ENCODE data around the gene FKBP6. TPM values are rescaled to one million over a fixed set of nuclear protein-coding genes. Genes with fewer than 3 reads are reported as not detected.

FKBP6 gene
- total RNA-seq, 1 donor from 2014 or later = not detected

DNA sequence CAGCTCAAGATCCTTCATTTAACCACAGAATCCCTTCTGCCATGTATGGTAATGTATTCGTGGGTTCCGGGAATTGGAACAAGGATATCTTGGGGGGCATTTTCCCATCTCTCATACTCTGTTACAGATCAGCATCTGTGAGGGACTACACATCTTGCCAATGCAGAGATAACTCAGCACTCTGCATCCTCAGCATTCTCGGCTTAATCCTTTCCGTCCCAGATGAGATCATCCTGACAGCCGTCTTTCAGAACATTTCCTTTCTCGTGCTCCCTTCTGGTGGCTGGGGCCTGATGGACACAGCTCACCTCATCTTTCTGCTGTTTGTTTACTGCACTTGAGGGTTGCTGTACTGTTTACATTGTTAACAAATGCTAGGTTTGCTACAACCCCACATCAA is 25.3 kb downstream of the FKBP6 start:
- Mint-ChIP-seq H3K4me1 (peaks cover 9% of the 10 kb centered on the region), H3K27ac (no peak overlapping the region), H3K4me3 (no peak overlapping the region), H3K36me3 (no peaks in the 10 kb centered on the region), H3K27me3 (ENCODE audit: low read depth) (peaks cover 3% of the 10 kb centered on the region), H3K9me3 (peaks cover 11% of the 10 kb centered on the region)
- DNase-seq (ENCODE audit: low spot score in 2 of 2, unreplicated experiment in 2 of 2) = no peak
- TF ChIP-seq CTCF (IDR thresholded peaks at IDR 0.05; ENCODE audit: unreplicated experiment) = no peak

DNA sequence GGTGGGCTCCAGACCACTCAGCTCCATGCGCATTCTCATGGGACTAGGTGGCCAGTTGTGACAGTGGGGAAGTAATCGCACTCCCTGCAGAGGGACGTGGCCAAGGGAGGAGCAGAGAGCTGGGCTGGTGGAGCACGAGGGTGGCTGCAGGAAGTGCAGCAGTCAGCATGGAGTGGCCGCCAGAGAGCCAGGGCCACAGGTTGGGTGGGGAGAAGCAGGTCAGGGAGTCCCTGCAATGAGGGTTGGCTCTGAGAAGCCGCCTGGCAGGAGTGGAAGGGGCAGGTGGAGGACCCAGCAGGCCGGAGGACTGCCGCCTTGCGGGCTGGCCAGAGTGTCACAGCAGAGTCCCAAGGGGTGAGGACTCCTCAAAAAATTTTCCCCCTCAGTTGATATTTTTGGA is 26.2 kb downstream of the FKBP6 start:
- no peak for DNase-seq (ENCODE audit: low spot score in 2 of 2, unreplicated experiment in 2 of 2)
- Mint-ChIP-seq H3K9me3 (peaks cover 9% of the 10 kb centered on the region), H3K27ac (no peak overlapping the region), H3K36me3 (no peaks in the 10 kb centered on the region), H3K4me3 (no peak overlapping the region), H3K4me1 (peaks cover 12% of the 10 kb centered on the region), H3K27me3 (ENCODE audit: low read depth) (peaks cover 3% of the 10 kb centered on the region)
- TF ChIP-seq CTCF (IDR thresholded peaks at IDR 0.05; ENCODE audit: unreplicated experiment) = no peak

DNA sequence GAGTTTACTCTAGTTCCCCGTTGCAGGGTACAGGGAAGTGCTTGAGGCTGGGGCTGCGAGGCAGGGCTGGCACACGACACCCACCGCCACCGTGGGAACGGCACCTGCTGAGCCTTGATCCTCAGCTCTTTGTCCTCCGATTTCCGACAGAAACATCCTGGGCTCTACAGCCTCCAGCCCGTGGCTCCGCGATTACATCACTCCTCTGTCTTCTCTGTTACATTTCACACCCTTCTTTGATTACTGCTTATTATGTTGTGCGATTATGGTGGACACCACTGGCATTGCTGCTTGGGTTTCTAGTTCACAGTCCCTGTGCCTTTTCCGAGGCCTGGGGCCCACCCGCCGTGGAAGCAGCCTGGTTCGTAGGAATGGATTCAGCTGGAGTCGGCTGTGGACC is 26.9 kb downstream of the FKBP6 start:
- TF ChIP-seq CTCF (IDR thresholded peaks at IDR 0.05; ENCODE audit: unreplicated experiment) = no peak
- H3K27ac Mint-ChIP-seq = no peak overlapping the region

GRCh38 chr7:73356159-73356558 is 28.2 kb downstream of the FKBP6 start:
- Mint-ChIP-seq H3K4me1 (peaks cover 11% of the 10 kb centered on the region), H3K4me3 (no peak overlapping the region), H3K36me3 (no peaks in the 10 kb centered on the region), H3K27me3 (ENCODE audit: low read depth) (peaks cover 3% of the 10 kb centered on the region), H3K9me3 (peaks cover 9% of the 10 kb centered on the region), H3K27ac (no peak overlapping the region)
- no peak for DNase-seq (ENCODE audit: low spot score in 2 of 2, unreplicated experiment in 2 of 2)
- TF ChIP-seq CTCF (IDR thresholded peaks at IDR 0.05; ENCODE audit: unreplicated experiment) = no peak

More for the DNA sequence above, 26.9 kb downstream of the FKBP6 start:
- Mint-ChIP-seq H3K4me1 (peaks cover 15% of the 10 kb centered on the region), H3K9me3 (peaks cover 9% of the 10 kb centered on the region), H3K4me3 (no peak overlapping the region), H3K27me3 (ENCODE audit: low read depth) (peaks cover 3% of the 10 kb centered on the region), H3K36me3 (no peaks in the 10 kb centered on the region)
- no peak for DNase-seq (ENCODE audit: low spot score in 2 of 2, unreplicated experiment in 2 of 2)

GRCh38 chr7:73358590-73359275 is 30.8 kb downstream of the FKBP6 start:
- no peaks in the 10 kb centered on the region for H3K9me3 Mint-ChIP-seq
- TF ChIP-seq CTCF (IDR thresholded peaks at IDR 0.05; ENCODE audit: unreplicated experiment) = no peak

More at GRCh38 chr7:73358590-73359275, 30.8 kb downstream of the FKBP6 start:
- Mint-ChIP-seq H3K36me3 (no peaks in the 10 kb centered on the region), H3K4me1 (peaks cover 11% of the 10 kb centered on the region), H3K27ac (peak overlapping the region; percentile 51), H3K4me3 (no peak overlapping the region), H3K27me3 (ENCODE audit: low read depth) (peaks cover 10% of the 10 kb centered on the region)
- no peak for DNase-seq (ENCODE audit: low spot score in 2 of 2, unreplicated experiment in 2 of 2)
